ENCODE data around the gene CREB3L1.

DNA sequence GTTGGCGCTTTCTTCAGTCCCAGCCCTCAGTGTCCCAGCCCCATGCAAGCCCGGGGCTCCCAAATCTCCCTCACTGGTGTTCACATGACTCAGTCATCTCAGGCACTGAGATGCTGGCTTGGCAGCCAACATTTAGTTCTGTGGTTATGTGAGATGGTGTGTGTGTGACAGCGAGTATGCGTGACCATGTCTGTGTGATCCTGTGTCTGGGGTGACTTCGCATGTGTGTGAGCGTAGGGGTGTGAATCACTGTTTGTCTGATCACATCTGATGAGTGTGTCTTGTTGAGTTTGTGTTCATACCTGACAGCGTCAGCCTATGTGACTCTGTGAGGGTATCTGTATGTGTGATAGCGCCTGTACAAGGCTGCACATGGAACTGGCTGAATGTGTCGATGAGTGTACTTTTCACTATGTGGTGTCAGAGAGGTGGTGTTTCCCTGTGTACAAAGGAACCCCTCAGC, 16.2 kb downstream of the CREB3L1 start:
- TF ChIP-seq, protein P1, sequence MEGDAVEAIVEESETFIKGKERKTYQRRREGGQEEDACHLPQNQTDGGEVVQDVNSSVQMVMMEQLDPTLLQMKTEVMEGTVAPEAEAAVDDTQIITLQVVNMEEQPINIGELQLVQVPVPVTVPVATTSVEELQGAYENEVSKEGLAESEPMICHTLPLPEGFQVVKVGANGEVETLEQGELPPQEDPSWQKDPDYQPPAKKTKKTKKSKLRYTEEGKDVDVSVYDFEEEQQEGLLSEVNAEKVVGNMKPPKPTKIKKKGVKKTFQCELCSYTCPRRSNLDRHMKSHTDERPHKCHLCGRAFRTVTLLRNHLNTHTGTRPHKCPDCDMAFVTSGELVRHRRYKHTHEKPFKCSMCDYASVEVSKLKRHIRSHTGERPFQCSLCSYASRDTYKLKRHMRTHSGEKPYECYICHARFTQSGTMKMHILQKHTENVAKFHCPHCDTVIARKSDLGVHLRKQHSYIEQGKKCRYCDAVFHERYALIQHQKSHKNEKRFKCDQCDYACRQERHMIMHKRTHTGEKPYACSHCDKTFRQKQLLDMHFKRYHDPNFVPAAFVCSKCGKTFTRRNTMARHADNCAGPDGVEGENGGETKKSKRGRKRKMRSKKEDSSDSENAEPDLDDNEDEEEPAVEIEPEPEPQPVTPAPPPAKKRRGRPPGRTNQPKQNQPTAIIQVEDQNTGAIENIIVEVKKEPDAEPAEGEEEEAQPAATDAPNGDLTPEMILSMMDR (IDR thresholded peaks at IDR 0.05; ENCODE audit: low read depth, low read length, poor library complexity, severe bottlenecking) = no peak
- TF ChIP-seq EZH2phosphoT487 (IDR thresholded peaks at IDR 0.05; ENCODE audit: borderline replicate concordance, low read length) = no peak

Measured in DOHH2 (cell line).